ENCODE results near the gene SLC38A4.

Gene SLC38A4

GRCh38 chr12:46814143-46814542, 11.7 kb downstream of the SLC38A4 start:
- DNase-seq: no peak

- DNase-seq: no peak
Observed at GRCh38 chr12:46811185-46811584, 14.6 kb downstream of the SLC38A4 start.

GRCh38 chr12:46808955-46809697, 16.7 kb downstream of the SLC38A4 start:
- no peak for DNase-seq

GRCh38 chr12:46808317-46808716, 17.5 kb downstream of the SLC38A4 start:
- DNase-seq: no peak

GRCh38 chr12:46804054-46804453, 21.7 kb downstream of the SLC38A4 start:
- DNase-seq: no peak

GRCh38 chr12:46803517-46803916, 22.3 kb downstream of the SLC38A4 start:
- no peak for DNase-seq

GRCh38 chr12:46801293-46801692, 24.5 kb downstream of the SLC38A4 start:
- no peak for DNase-seq

GRCh38 chr12:46800160-46800559, 25.6 kb downstream of the SLC38A4 start:
- no peak for DNase-seq

- no peak for DNase-seq
Observed at GRCh38 chr12:46798648-46799047, 27.1 kb downstream of the SLC38A4 start.

- no peak for DNase-seq
Observed at GRCh38 chr12:46798056-46798455, 27.7 kb downstream of the SLC38A4 start.

GRCh38 chr12:46795988-46796387, 29.8 kb downstream of the SLC38A4 start:
- DNase-seq: no peak

- no peak for DNase-seq
Observed at GRCh38 chr12:46794593-46795190, 31.1 kb downstream of the SLC38A4 start.

- no peak for DNase-seq
Observed at GRCh38 chr12:46792925-46793324, 32.9 kb downstream of the SLC38A4 start.

GRCh38 chr12:46790066-46790465, 35.7 kb downstream of the SLC38A4 start:
- no peak for DNase-seq

- DNase-seq: no peak
Observed at GRCh38 chr12:46788072-46788887, 37.5 kb downstream of the SLC38A4 start.

- no peak for DNase-seq
Observed at GRCh38 chr12:46787496-46788055, 38.2 kb downstream of the SLC38A4 start.

- no peak for DNase-seq
Observed at GRCh38 chr12:46786774-46787173, 39.0 kb downstream of the SLC38A4 start.

- DNase-seq: no peak
Observed at GRCh38 chr12:46785382-46785781, 40.4 kb downstream of the SLC38A4 start.

GRCh38 chr12:46783871-46784270, 41.9 kb downstream of the SLC38A4 start:
- no peak for DNase-seq

GRCh38 chr12:46779879-46780278, 45.9 kb downstream of the SLC38A4 start:
- DNase-seq: no peak

- no peak for DNase-seq
Observed at GRCh38 chr12:46779063-46779462, 46.7 kb downstream of the SLC38A4 start.

GRCh38 chr12:46778415-46778814, 47.4 kb downstream of the SLC38A4 start:
- DNase-seq: no peak

- no peak for DNase-seq
Observed at GRCh38 chr12:46777587-46777986, 48.2 kb downstream of the SLC38A4 start.

- DNase-seq: no peak
Observed at GRCh38 chr12:46775796-46776195, 50.0 kb downstream of the SLC38A4 start.

All from kidney glomerular epithelial cell (primary cell).